Activated naive CD4-positive, alpha-beta T cell (primary cell): ENCODE data around the gene SGO2.

Experiments
- DNase-seq, 4 experiments: peaks; one replicate each; lab custom pipeline; 2025; lab: John Stamatoyannopoulos, UW

SGO2 gene, protein sequence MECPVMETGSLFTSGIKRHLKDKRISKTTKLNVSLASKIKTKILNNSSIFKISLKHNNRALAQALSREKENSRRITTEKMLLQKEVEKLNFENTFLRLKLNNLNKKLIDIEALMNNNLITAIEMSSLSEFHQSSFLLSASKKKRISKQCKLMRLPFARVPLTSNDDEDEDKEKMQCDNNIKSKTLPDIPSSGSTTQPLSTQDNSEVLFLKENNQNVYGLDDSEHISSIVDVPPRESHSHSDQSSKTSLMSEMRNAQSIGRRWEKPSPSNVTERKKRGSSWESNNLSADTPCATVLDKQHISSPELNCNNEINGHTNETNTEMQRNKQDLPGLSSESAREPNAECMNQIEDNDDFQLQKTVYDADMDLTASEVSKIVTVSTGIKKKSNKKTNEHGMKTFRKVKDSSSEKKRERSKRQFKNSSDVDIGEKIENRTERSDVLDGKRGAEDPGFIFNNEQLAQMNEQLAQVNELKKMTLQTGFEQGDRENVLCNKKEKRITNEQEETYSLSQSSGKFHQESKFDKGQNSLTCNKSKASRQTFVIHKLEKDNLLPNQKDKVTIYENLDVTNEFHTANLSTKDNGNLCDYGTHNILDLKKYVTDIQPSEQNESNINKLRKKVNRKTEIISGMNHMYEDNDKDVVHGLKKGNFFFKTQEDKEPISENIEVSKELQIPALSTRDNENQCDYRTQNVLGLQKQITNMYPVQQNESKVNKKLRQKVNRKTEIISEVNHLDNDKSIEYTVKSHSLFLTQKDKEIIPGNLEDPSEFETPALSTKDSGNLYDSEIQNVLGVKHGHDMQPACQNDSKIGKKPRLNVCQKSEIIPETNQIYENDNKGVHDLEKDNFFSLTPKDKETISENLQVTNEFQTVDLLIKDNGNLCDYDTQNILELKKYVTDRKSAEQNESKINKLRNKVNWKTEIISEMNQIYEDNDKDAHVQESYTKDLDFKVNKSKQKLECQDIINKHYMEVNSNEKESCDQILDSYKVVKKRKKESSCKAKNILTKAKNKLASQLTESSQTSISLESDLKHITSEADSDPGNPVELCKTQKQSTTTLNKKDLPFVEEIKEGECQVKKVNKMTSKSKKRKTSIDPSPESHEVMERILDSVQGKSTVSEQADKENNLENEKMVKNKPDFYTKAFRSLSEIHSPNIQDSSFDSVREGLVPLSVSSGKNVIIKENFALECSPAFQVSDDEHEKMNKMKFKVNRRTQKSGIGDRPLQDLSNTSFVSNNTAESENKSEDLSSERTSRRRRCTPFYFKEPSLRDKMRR

DNA sequence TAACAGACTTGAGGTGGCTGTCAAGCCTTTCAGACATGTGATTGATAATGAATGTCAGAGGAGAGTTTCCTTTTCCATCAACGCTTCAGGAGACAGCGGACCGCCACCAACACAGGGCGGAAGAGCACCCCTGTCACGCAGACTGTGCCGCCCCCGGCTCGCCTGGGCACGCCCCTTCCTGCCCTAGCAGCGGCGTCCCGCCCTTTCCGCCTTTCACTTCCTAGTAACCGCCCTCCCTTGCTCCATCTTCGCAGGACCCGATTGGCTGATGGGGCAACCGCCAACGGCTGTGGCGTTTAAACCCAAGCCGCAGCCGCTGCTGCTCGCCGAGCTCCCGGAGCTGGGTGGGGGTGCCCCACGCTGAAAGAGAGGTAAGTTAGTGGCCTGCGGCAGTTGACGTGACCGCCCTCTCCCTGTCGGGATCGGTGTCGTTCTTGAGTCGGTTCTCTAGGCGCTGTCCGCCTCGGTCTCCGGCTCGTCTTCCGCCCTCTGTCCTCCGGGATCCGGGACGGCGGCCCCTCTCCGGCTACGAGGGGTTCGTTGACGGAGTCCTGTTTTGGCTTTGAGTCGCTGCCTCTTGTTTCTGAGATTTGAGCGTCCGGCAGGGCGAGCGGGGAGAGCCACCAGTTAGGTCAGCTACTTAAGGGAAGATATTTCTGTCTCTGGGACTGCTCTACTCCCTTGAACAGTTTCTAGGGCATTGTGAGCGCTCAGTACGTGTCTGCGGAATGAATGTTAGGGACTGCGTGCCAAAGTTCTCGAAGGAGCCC, at the start of gene SGO2:
Gene SGO2, plus strand, starts transcription at position 326 of the 770 bp plus-strand sequence. CDS start 6,769 bp downstream, outside the sequence.
- DNase-seq, result peak; percentile 79 to 95 (median 87)

GRCh38 chr2:200476836-200477235, 49.2 kb upstream of the SGO2 start:
- no peak for DNase-seq

GRCh38 chr2:200477667-200478131, 48.3 kb upstream of the SGO2 start:
- no peak for DNase-seq

- no peak for DNase-seq
Measured at GRCh38 chr2:200479692-200480265, 46.2 kb upstream of the SGO2 start.

DNA sequence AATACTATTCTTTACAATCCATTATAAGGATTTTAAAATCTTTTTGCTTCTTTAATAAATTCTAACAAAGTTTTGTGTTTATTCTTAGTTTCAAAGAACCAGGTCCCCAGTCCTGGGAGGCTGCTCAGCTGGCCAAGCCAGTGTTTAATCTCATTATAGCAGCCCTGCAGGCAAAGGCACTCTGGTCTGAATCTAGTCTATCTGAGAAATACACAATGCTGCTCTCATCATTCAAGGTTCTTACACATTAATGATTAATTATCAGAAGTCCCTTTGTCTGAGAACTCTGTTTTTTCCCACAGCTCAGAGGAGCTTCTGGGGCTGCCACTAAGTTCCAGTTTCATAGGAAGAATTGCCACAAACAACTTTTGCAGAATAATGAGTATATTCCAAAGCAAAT, 43.8 kb upstream of the SGO2 start:
- no peak for DNase-seq

GRCh38 chr2:200483729-200484198, 42.2 kb upstream of the SGO2 start:
- DNase-seq, result no peak

DNA sequence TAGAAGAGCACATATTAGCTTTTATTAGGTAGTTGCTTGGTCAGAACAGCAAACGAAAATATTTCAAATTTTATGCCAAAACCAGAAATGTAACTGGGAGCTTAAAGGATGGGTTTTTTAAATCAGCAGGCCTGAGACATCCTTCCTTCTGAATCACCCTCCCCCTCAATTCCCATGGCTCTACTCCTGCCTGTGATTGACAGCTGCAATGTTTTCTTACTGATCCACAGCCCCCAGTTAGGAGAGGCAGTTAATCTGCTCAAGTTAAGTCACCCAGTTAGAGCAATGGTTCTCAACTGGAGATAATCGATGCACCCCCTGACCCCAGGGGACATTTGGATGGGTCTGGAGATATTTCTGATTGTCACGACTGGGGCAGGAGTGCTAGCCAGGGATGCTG, 41.1 kb upstream of the SGO2 start:
- DNase-seq, result no peak

DNA sequence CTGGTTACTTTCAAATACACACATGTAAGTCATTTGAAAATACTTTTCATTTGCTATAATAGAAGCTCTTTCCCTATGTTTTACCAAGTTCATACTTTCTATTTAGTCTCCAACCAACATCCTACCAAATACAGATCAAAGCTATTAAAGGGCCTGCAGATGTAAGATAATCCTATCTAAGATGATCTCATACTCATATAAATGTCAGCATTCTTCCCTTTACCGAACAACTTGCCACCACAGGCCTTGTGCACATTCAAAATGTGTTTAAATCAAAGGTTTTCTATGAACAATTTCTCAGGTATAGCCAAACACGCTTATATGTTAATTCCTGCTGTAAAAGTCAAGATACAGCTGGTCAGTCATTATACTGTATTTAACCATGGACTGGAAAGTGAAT, 39.5 kb upstream of the SGO2 start:
- no peak for DNase-seq

GRCh38 chr2:200488169-200488568, 37.8 kb upstream of the SGO2 start:
- no peak for DNase-seq

DNA sequence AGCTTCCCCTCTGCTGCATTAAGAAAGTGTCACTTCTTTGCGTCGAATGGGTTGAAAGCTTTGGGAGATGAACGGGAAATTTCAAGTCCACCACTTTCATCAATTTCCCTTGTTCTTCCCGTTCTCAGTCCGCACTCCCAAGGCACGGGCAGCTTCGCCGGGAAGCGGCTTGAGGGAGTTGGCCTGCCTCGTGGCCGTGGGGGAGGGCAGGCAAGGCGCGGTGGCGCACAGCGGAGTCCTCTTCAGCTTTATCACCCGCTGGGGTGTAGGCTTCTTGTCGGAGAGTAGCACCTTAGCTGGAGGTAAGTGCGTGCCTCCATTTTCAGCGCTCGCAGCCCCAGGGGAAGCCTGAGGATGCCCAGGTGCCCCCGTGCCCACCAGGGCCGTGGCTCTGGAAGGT, 36.0 kb upstream of the SGO2 start:
- DNase-seq, result no peak

DNA sequence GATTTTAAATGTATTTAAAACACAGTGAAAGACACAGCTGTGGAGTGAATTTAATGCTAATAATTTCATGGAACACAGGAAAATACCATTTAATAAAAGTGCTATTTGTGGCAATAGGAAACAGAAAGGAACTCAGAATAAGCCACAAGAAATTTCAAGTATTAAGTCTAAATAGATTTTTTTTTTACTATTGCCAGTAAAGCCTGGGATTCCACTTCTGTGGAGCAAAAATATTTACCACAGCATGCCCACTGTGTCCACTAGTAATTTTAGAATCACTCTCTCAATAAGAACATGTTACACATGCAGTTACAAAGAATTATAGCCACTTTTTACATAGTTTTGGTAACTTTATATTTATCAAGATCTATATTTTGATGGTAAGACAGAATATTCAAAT, 33.4 kb upstream of the SGO2 start:
- DNase-seq, result no peak

DNA sequence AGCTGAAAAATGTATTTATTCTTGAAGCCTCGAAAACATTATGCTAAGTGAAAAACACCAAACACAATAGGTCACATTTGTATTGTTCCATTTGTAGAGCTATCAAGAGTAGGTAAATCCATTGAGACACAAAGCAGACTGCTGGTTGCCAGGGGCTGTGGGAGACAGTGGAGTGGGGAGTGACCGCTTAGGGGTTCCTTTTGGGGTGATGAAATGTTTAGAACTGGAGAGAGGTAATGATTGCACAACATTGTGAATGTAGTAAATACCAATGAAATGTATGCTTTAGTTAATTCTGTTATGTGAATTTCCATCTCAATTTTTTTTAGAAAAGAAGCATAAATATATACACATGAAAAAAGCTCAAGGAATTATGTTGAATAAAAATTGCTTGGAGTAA, 32.0 kb upstream of the SGO2 start:
- no peak for DNase-seq

DNA sequence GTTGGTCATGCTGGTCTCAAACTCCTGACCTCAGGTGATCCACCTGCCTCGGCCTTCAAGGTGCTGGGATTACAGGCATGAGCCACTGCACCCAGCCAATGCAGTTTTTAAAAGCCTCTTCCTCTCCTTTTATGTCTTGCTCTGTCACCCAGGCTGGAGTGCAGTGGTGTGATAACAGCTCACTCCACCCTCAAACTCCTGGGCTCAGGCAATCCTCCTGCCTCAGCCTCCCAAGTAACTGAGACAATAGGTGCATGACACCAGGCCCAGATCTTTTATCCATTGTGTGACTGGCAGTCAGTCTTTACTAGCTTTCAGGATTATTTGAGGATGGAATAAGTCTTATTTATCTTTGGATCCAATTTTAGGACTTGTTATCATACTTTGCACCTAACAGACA, 29.3 kb upstream of the SGO2 start:
- DNase-seq, result no peak

GRCh38 chr2:200498402-200499162, 27.4 kb upstream of the SGO2 start:
- no peak for DNase-seq

DNA sequence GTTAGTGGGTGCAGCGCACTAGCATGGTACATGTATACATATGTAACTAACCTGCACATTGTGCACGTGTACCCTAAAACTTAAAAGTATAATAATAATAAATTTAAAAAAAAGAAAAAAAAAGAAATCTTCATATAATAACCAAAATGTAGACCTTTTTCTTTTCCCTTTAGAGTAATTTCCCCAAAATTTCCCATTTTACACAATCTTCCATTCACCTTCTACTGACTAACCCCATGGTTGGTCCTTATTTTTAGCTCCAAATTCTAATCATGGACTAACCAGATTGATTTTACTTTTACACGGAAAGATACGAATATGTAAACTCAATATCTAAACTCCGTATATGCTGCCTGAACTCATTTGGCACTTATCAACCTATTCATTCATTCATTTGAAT, 23.8 kb upstream of the SGO2 start:
- DNase-seq, result no peak

DNA sequence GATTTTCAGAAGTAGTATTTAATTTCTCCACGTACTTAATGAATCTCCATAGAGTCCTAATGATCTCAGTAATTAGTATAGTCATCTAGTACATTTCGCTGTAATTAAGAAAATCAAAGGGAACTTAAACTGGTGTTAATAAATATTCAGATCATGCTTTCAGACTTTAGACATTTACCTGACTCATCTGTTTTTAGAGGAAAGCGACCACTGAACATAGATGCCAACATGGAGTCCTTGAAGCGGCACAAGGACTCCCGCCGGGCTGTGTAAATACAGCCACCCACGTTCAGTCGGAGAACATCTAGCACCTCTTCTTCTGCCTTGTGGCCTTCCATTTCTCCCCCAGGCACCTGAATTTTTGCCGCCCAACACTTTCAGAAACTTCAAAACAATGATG, 19.3 kb upstream of the SGO2 start:
- DNase-seq, result no peak

- no peak for DNase-seq
Measured at GRCh38 chr2:200507179-200507578, 18.8 kb upstream of the SGO2 start.

- DNase-seq, result no peak
Measured at GRCh38 chr2:200509235-200509611, 16.8 kb upstream of the SGO2 start.

GRCh38 chr2:200509612-200510433, 16.2 kb upstream of the SGO2 start, which contains the start of gene KCTD18:
Gene KCTD18, minus strand, starts transcription at chr2:200510068. Its CDS starts 3,052 bp downstream, at chr2:200507016.
- peak; percentile 68 to 92 (median 84) for DNase-seq
